ENCODE measurements around the gene EHD2.
A peak's percentile ranks its signal among the peaks of the same experiment; 100 is the strongest.

Gene EHD2

DNA sequence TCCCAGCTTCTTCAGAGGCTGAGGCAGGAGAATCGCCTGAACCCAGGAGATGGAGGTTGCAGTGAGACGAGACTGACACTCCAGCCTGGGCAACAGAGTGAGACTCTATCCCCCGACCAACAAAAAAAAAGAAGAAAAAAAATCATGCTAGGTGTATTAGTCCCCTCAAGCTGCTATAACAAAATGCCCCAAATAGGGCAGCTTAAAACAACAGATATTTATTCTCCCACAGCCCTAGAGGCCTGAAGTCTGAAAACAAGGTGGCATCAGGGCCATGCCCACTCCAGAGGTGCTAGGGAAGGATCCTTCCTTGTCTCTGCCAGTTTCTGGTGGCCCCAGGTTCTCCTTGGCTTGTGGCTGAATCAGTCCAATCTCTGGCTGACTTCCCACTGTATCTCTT, 8.6 kb upstream of the EHD2 start:
- DNase-seq: no peak

GRCh38 chr19:47707135-47707925, 5.9 kb upstream of the EHD2 start:
- Histone ChIP-seq H3K27ac (ENCODE audit: low read length) (no peak overlapping the region), H3K27me3 (replicated peaks; ENCODE audit: insufficient read depth, low read length) (peaks cover 24% of the 10 kb centered on the region), H3K4me3 (ENCODE audit: low read length) (no peak overlapping the region), H3K4me2 (ENCODE audit: low read depth, low read length) (0 out of 2 replicates have a peak overlapping the region, but pooled peaks have one; percentile 20), H4K20me1 (ENCODE audit: insufficient read depth, low read length) (no peaks in the 10 kb centered on the region), H3K36me3 (replicated peaks; ENCODE audit: insufficient read depth, low read length) (no peaks in the 10 kb centered on the region), H3K9me3 (replicated peaks; ENCODE audit: insufficient read depth, low read length) (no peaks in the 10 kb centered on the region), H3K9me2 (replicated peaks; ENCODE audit: insufficient read depth, low read length) (no peaks in the 10 kb centered on the region), H3K4me1 (ENCODE audit: low read length) (no peaks in the 10 kb centered on the region), H2AFZ (ENCODE audit: low read length) (no peak overlapping the region), H3K79me2 (ENCODE audit: low read length) (no peaks in the 10 kb centered on the region), H3K9ac (ENCODE audit: low read length) (no peak overlapping the region), H3F3A (ENCODE audit: insufficient read depth, low read length) (no peaks in the 10 kb centered on the region)
- no peak for TF ChIP-seq EZH2phosphoT487 (IDR thresholded peaks at IDR 0.05; ENCODE audit: low read length)
- TF ChIP-seq, protein P1, sequence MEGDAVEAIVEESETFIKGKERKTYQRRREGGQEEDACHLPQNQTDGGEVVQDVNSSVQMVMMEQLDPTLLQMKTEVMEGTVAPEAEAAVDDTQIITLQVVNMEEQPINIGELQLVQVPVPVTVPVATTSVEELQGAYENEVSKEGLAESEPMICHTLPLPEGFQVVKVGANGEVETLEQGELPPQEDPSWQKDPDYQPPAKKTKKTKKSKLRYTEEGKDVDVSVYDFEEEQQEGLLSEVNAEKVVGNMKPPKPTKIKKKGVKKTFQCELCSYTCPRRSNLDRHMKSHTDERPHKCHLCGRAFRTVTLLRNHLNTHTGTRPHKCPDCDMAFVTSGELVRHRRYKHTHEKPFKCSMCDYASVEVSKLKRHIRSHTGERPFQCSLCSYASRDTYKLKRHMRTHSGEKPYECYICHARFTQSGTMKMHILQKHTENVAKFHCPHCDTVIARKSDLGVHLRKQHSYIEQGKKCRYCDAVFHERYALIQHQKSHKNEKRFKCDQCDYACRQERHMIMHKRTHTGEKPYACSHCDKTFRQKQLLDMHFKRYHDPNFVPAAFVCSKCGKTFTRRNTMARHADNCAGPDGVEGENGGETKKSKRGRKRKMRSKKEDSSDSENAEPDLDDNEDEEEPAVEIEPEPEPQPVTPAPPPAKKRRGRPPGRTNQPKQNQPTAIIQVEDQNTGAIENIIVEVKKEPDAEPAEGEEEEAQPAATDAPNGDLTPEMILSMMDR (IDR thresholded peaks at IDR 0.05; ENCODE audit: low read length): peak; percentile 84
- DNase-seq: peak; percentile 74

More for the DNA sequence above, 8.6 kb upstream of the EHD2 start:
- Histone ChIP-seq H3K9me2 (replicated peaks; ENCODE audit: insufficient read depth, low read length) (no peaks in the 10 kb centered on the region), H4K20me1 (ENCODE audit: insufficient read depth, low read length) (no peaks in the 10 kb centered on the region), H3K79me2 (ENCODE audit: low read length) (no peaks in the 10 kb centered on the region), H3K9me3 (replicated peaks; ENCODE audit: insufficient read depth, low read length) (no peaks in the 10 kb centered on the region), H3K36me3 (replicated peaks; ENCODE audit: insufficient read depth, low read length) (no peaks in the 10 kb centered on the region), H3K27me3 (replicated peaks; ENCODE audit: insufficient read depth, low read length) (peaks cover 13% of the 10 kb centered on the region), H3K4me1 (ENCODE audit: low read length) (no peaks in the 10 kb centered on the region), H3F3A (ENCODE audit: insufficient read depth, low read length) (no peaks in the 10 kb centered on the region), H3K9ac (ENCODE audit: low read length) (no peak overlapping the region), H2AFZ (ENCODE audit: low read length) (no peak overlapping the region), H3K4me2 (ENCODE audit: low read depth, low read length) (no peak overlapping the region), H3K4me3 (ENCODE audit: low read length) (no peak overlapping the region), H3K27ac (ENCODE audit: low read length) (no peak overlapping the region)
- TF ChIP-seq, protein P1 (IDR thresholded peaks at IDR 0.05; ENCODE audit: low read length): no peak
- TF ChIP-seq EZH2 (optimal IDR thresholded peaks at IDR 0.05; ENCODE audit: low read depth, low read length) (no peak), EZH2phosphoT487 (IDR thresholded peaks at IDR 0.05; ENCODE audit: low read length) (no peak)

DNA sequence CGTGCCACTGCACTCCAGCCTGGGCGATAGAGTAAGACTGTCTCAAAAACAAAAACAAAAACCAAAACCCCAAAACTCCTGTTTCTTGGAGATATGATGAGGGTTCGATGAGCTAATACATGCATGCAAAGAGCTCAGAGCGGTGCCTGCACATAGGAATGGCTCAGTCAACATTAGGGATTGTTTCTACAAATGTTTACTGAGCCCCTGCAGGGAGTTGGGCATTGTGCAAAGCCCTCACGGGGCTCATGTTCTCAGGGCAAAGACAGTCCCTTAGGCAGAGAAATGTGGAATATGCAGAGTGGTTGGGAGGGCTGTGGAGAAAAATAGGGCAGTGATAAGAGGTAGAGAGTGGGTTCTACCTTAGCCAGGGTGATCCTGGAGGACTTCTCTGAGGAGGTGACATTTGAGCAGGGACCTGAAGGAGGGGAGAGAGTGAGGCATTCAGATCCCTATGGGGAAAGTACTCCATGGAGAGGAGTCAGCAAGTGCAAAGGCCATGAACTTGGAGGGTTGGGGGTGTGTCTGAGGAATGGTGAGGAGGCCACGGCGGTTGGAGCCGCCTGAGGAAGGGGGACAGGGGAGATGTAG, 1.5 kb upstream of the EHD2 start:
- H3K27me3 ChIP-seq (replicated peaks; ENCODE audit: insufficient read depth, low read length): peaks cover 63% of the 10 kb centered on the region
- H4K20me1 ChIP-seq (ENCODE audit: insufficient read depth, low read length): no peaks in the 10 kb centered on the region
- TF ChIP-seq EZH2 (optimal IDR thresholded peaks at IDR 0.05; ENCODE audit: low read depth, low read length): no peak
- no peak for TF ChIP-seq EZH2phosphoT487 (IDR thresholded peaks at IDR 0.05; ENCODE audit: low read length)
- TF ChIP-seq, protein P1 (IDR thresholded peaks at IDR 0.05; ENCODE audit: low read length): no peak
- H3K4me1 ChIP-seq (ENCODE audit: low read length): no peaks in the 10 kb centered on the region
- H3K9me3 ChIP-seq (replicated peaks; ENCODE audit: insufficient read depth, low read length): no peaks in the 10 kb centered on the region
- H3K79me2 ChIP-seq (ENCODE audit: low read length): no peaks in the 10 kb centered on the region
- H3K36me3 ChIP-seq (replicated peaks; ENCODE audit: insufficient read depth, low read length): no peaks in the 10 kb centered on the region
- H3K9ac ChIP-seq (ENCODE audit: low read length): no peak overlapping the region
- H3K27ac ChIP-seq (ENCODE audit: low read length): no peak overlapping the region
- no peaks in the 10 kb centered on the region for H3F3A ChIP-seq (ENCODE audit: insufficient read depth, low read length)
- no peak for DNase-seq
- no peak overlapping the region for H3K4me3 ChIP-seq (ENCODE audit: low read length)
- H2AFZ ChIP-seq (ENCODE audit: low read length): no peak overlapping the region
- H3K9me2 ChIP-seq (replicated peaks; ENCODE audit: insufficient read depth, low read length): no peaks in the 10 kb centered on the region
- H3K4me2 ChIP-seq (ENCODE audit: low read depth, low read length): no peak overlapping the region

All from MM.1S (cell line).